ENCODE data around the gene DMRTC1. TPM values are rescaled to one million over a fixed set of nuclear protein-coding genes. Genes with fewer than 3 reads are reported as not detected.
"Not testable (repeated sequence)": the region's sequence is repeated elsewhere in the genome, so short reads cannot be mapped to it uniquely, and the experiment has no call there.

Gene DMRTC1
- total RNA-seq, 1 donor from 2014 or later = not detected

DNA sequence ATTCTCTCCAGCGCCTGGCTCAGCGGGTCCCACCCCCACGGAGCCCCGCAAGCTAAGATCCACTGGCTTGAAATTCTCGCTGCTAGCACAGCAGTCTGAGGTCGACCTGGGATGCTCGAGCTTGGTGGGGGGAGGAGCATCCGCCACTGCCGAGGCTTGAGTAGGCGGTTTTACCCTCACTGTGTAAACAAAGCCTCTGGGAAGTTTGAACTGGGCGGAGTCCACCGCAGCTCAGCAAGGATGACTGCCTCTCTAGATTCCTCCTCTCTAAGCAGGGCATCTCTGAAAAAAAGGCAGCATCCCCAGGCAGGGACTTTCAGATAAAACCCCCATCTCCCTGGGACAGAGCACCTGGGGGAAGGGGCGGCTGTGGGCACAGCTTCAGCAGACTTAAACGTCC is 53.9 kb downstream of the DMRTC1 start:
- not testable (repeated sequence) for H3K9me3 Mint-ChIP-seq (ENCODE audit: low read depth); H3K4me1 Mint-ChIP-seq (ENCODE audit: low read depth); DNase-seq (ENCODE audit: low spot score); H3K36me3 Mint-ChIP-seq (ENCODE audit: low read depth); H3K27ac Mint-ChIP-seq (ENCODE audit: unreplicated experiment); H3K4me3 Mint-ChIP-seq (ENCODE audit: unreplicated experiment); H3K27me3 Mint-ChIP-seq (ENCODE audit: low read depth)

DNA sequence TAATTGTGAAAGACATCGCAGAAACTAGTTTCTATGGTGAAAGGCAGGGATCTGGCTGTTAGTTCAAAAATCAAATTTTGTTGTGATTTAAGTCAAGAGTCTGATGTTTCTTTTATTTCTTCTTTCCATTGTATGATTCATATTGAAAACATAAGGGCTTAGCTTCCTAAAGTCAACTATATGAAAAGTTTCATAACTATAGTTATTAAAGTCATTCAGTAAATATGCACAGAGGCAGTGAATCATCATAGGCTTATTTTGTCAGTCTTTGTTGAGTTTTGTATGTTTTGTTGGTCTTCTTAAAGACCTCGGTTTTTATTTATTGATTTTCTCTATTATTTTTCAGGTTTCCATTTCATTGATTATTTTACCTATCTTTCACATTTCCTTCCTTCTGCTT is 60.7 kb downstream of the DMRTC1 start:
- not testable (repeated sequence) for H3K9me3 Mint-ChIP-seq (ENCODE audit: low read depth); H3K27ac Mint-ChIP-seq (ENCODE audit: unreplicated experiment); DNase-seq (ENCODE audit: low spot score); H3K36me3 Mint-ChIP-seq (ENCODE audit: low read depth); H3K4me3 Mint-ChIP-seq (ENCODE audit: unreplicated experiment); H3K27me3 Mint-ChIP-seq (ENCODE audit: low read depth); H3K4me1 Mint-ChIP-seq (ENCODE audit: low read depth)

DNA sequence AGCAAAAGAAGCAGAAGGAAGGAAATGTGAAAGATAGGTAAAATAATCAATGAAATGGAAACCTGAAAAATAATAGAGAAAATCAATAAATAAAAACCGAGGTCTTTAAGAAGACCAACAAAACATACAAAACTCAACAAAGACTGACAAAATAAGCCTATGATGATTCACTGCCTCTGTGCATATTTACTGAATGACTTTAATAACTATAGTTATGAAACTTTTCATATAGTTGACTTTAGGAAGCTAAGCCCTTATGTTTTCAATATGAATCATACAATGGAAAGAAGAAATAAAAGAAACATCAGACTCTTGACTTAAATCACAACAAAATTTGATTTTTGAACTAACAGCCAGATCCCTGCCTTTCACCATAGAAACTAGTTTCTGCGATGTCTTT is 106.1 kb downstream of the DMRTC1 start:
- H3K36me3 Mint-ChIP-seq (ENCODE audit: low read depth); H3K9me3 Mint-ChIP-seq (ENCODE audit: low read depth); H3K27me3 Mint-ChIP-seq (ENCODE audit: low read depth); H3K4me1 Mint-ChIP-seq (ENCODE audit: low read depth); H3K4me3 Mint-ChIP-seq (ENCODE audit: unreplicated experiment); DNase-seq (ENCODE audit: low spot score); H3K27ac Mint-ChIP-seq (ENCODE audit: unreplicated experiment): not testable (repeated sequence)

DNA sequence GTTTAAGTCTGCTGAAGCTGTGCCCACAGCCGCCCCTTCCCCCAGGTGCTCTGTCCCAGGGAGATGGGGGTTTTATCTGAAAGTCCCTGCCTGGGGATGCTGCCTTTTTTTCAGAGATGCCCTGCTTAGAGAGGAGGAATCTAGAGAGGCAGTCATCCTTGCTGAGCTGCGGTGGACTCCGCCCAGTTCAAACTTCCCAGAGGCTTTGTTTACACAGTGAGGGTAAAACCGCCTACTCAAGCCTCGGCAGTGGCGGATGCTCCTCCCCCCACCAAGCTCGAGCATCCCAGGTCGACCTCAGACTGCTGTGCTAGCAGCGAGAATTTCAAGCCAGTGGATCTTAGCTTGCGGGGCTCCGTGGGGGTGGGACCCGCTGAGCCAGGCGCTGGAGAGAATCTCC is 112.9 kb downstream of the DMRTC1 start:
- H3K4me1 Mint-ChIP-seq (ENCODE audit: low read depth); H3K27ac Mint-ChIP-seq (ENCODE audit: unreplicated experiment); H3K9me3 Mint-ChIP-seq (ENCODE audit: low read depth); H3K4me3 Mint-ChIP-seq (ENCODE audit: unreplicated experiment); DNase-seq (ENCODE audit: low spot score); H3K27me3 Mint-ChIP-seq (ENCODE audit: low read depth); H3K36me3 Mint-ChIP-seq (ENCODE audit: low read depth): not testable (repeated sequence)

Other genes with a start within 250 kb of the DMRTC1 start
- gene PHKA1, start 229.5 kb downstream of the DMRTC1 start, total RNA-seq = 5.2 to 8.0 TPM (median 5.3 TPM) in 3 replicates
- not detected in 3 replicates for gene DMRTC1B, start 166.9 kb downstream of the DMRTC1 start, total RNA-seq
- gene FAM236B, start 161.2 kb downstream of the DMRTC1 start, total RNA-seq = not detected in 3 replicates
- not detected in 3 replicates for gene FAM236D, start 135.6 kb downstream of the DMRTC1 start, total RNA-seq
- gene FAM236C, start 31.2 kb downstream of the DMRTC1 start, total RNA-seq = not detected in 3 replicates
- gene FAM236A, start 5.6 kb downstream of the DMRTC1 start, total RNA-seq = not detected in 3 replicates
- gene PABPC1L2B, start 59.1 kb upstream of the DMRTC1 start, total RNA-seq = not detected in 3 replicates
- not detected in 3 replicates for gene PABPC1L2A, start 135.7 kb upstream of the DMRTC1 start, total RNA-seq